Measurements from ENCODE around the gene CTDSP1.

CTDSP1 gene

DNA sequence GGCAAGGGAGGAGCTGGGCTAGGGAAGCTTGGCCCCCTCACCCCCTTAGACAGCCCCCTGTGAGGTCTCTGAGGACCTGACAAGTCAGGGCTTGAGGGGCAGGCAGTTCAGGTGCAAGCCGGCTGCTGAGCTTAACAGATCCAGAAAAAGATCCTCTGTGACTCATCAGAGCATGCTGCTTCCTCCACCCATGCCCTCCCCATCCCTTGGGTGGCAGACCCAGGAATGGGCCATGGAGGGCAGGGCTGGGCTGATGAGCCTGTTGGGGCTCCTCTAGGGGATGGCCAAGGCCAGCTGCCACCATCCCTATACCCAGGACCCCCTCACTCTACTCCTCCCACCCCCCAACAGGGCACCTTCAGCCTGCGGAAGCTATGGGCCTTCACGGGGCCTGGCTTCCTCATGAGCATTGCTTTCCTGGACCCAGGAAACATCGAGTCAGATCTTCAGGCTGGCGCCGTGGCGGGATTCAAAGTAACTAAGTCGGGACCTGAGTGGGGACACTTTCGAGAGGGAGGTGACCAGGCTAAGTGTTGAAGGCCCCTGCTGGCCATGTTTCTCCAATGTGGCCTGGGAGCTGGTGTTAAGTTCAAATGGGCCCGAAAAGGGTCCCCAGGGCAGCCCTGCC, 15.7 kb upstream of the CTDSP1 start:
- DNase-seq (ENCODE audit: extremely low read depth, insufficient read length) = no peak
- Histone ChIP-seq H3K27me3 (replicated peaks; ENCODE audit: control insufficient read depth, insufficient read depth, low read length) (no peaks in the 10 kb centered on the region), H3K4me3 (replicated peaks; ENCODE audit: low read depth, low read length) (no peak overlapping the region), H3K36me3 (ENCODE audit: control insufficient read depth, insufficient read depth, low read length) (no peaks in the 10 kb centered on the region)
- TF ChIP-seq, protein P1, sequence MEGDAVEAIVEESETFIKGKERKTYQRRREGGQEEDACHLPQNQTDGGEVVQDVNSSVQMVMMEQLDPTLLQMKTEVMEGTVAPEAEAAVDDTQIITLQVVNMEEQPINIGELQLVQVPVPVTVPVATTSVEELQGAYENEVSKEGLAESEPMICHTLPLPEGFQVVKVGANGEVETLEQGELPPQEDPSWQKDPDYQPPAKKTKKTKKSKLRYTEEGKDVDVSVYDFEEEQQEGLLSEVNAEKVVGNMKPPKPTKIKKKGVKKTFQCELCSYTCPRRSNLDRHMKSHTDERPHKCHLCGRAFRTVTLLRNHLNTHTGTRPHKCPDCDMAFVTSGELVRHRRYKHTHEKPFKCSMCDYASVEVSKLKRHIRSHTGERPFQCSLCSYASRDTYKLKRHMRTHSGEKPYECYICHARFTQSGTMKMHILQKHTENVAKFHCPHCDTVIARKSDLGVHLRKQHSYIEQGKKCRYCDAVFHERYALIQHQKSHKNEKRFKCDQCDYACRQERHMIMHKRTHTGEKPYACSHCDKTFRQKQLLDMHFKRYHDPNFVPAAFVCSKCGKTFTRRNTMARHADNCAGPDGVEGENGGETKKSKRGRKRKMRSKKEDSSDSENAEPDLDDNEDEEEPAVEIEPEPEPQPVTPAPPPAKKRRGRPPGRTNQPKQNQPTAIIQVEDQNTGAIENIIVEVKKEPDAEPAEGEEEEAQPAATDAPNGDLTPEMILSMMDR (IDR thresholded peaks at IDR 0.05; ENCODE audit: insufficient read depth, low read length, poor library complexity, severe bottlenecking) = no peak

DNA sequence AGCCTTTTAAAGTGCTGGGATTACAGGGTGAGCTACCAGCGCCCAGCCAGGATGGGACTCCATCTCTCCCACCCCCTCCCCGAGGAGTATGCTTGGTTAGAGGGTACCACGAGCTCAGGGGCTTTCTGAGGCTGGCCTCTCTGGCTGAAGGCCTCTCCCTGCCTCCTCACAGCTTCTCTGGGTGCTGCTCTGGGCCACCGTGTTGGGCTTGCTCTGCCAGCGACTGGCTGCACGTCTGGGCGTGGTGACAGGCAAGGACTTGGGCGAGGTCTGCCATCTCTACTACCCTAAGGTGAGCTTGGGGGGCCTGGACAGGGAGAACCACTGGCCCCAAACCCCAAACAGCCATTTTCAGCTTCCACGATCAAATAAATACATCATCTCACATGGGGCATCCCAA, 14.7 kb upstream of the CTDSP1 start:
- TF ChIP-seq, protein P1 (IDR thresholded peaks at IDR 0.05; ENCODE audit: insufficient read depth, low read length, poor library complexity, severe bottlenecking) = no peak
- no peaks in the 10 kb centered on the region for H3K36me3 ChIP-seq (ENCODE audit: control insufficient read depth, insufficient read depth, low read length)

DNA sequence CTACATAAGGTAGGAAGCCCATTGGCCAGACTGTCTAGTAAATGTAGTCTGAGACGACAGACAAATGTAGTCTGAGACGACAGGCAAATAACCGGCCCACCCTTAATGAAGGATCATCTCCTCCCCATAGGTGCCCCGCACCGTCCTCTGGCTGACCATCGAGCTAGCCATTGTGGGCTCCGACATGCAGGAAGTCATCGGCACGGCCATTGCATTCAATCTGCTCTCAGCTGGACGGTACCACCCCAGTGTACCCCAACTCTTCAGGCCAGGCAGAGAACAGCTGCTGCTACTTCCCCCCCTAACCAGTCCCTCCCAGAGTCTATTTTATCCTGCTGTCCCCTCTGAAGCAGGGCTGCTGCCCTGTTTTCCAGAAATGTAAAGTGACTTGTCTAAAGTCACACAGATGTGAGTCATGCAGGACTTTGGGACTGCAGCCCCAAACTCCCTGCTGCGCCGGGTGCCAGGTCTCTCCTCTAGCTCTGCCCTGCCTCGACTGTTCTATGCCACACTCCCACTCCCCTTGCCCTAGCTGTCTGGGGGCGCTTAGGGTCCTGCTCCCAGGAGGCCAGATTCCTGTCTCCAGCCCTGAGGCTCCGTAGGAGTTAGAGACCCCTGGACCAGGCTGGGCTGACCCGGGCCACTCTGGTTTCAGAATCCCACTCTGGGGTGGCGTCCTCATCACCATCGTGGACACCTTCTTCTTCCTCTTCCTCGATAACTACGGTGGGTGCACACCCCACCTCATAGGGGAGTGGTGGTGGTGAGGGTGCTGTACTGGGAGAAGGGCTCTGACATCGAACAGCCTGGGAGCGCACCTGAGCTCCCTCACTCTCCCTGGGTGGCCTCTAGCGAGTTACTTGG, 12.9 kb upstream of the CTDSP1 start:
- TF ChIP-seq, protein P1 (IDR thresholded peaks at IDR 0.05; ENCODE audit: insufficient read depth, low read length, poor library complexity, severe bottlenecking) = no peak
- DNase-seq (ENCODE audit: extremely low read depth, insufficient read length) = no peak
- no peak overlapping the region for H3K4me3 ChIP-seq (replicated peaks; ENCODE audit: low read depth, low read length)
- no peaks in the 10 kb centered on the region for H3K36me3 ChIP-seq (ENCODE audit: control insufficient read depth, insufficient read depth, low read length)
- H3K27me3 ChIP-seq (replicated peaks; ENCODE audit: control insufficient read depth, insufficient read depth, low read length) = no peaks in the 10 kb centered on the region

More for the DNA sequence above, 14.7 kb upstream of the CTDSP1 start:
- H3K4me3 ChIP-seq (replicated peaks; ENCODE audit: low read depth, low read length) = no peak overlapping the region
- H3K27me3 ChIP-seq (replicated peaks; ENCODE audit: control insufficient read depth, insufficient read depth, low read length) = no peaks in the 10 kb centered on the region
- DNase-seq (ENCODE audit: extremely low read depth, insufficient read length) = no peak

DNA sequence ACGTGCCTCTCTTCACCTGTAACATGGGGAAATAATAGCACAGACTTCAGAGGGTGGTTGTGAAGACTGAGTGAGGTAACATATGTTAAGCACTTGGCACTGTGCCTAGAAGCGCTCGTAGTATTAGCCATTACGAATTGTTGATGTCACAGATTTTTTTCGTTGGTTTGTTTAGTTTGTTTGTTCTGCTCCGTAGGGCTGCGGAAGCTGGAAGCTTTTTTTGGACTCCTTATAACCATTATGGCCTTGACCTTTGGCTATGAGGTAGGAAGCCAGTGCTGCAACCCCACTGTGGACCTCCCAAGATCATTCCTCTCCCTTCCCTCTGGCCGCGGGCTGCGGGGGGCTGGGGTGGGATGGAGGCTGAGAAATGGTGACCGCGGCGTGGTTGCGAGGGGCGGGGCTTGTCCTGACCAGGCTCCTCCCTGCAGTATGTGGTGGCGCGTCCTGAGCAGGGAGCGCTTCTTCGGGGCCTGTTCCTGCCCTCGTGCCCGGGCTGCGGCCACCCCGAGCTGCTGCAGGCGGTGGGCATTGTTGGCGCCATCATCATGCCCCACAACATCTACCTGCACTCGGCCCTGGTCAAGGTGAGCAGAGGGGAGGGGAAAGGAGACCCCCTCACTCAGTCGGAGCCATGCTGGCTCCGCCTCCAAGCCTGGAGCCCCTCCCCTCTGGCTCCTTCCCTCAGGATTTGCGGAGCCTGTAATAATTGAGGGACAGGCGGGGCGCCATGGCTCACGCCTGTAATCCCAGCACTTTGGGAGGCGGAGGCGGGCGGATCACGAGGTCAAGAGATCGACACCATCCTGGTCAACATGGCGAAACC, 12.1 kb upstream of the CTDSP1 start:
- Histone ChIP-seq H3K4me3 (replicated peaks; ENCODE audit: low read depth, low read length) (peak overlapping the region; percentile 3; the same call in 1 of the 2 replicates), H3K27me3 (replicated peaks; ENCODE audit: control insufficient read depth, insufficient read depth, low read length) (no peaks in the 10 kb centered on the region), H3K36me3 (ENCODE audit: control insufficient read depth, insufficient read depth, low read length) (no peaks in the 10 kb centered on the region)
- DNase-seq (ENCODE audit: extremely low read depth, insufficient read length) = no peak
- TF ChIP-seq, protein P1 (IDR thresholded peaks at IDR 0.05; ENCODE audit: insufficient read depth, low read length, poor library complexity, severe bottlenecking) = no peak

DNA sequence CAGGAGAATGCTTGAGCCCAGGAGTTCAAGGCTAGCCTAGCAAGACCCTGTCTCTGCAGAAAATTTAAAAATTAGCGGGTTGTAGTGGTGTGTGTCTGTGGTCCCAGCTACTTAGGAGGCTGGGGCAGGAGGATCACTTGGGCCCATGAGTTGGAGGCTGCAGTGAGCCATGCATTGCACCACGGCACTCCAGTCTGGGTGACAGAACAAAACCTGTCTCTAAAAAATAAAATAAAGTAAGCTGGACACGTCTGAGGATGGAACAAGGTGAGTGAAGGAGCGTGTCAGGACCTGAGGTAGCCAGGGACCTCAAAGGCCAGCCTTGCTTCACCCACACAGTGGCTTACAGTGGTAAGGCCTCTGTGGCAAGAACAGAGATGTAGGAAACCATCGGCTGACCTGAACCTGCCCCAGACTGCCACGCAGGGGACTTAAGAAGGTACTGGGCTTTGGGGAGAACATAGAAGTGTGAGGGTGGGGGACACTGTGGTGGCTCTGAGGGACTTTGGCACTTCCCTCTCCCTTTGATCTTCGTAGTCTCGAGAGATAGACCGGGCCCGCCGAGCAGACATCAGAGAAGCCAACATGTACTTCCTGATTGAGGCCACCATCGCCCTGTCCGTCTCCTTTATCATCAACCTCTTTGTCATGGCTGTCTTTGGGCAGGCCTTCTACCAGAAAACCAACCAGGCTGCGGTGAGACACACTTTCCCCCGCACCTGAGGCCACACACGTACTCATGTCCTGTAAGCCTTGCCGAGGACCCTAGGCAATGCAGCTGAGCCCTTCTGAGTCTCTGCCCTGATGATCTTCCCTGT, 10.1 kb upstream of the CTDSP1 start:
- Histone ChIP-seq H3K27me3 (replicated peaks; ENCODE audit: control insufficient read depth, insufficient read depth, low read length) (no peaks in the 10 kb centered on the region), H3K36me3 (ENCODE audit: control insufficient read depth, insufficient read depth, low read length) (no peaks in the 10 kb centered on the region), H3K4me3 (replicated peaks; ENCODE audit: low read depth, low read length) (no peak overlapping the region)
- DNase-seq (ENCODE audit: extremely low read depth, insufficient read length) = no peak
- TF ChIP-seq, protein P1 (IDR thresholded peaks at IDR 0.05; ENCODE audit: insufficient read depth, low read length, poor library complexity, severe bottlenecking) = no peak

Measured in GM06990 (cell line).